ENCODE measurements around the gene GLUD2.
"Not testable (repeated sequence)": the region's sequence is repeated elsewhere in the genome, so short reads cannot be mapped to it uniquely, and the experiment has no call there.

The GLUD2 gene

GRCh38 chrX:121036137-121036536, 11.3 kb upstream of the GLUD2 start:
- no peaks in the 10 kb centered on the region for H3K4me1 ChIP-seq
- no peaks in the 10 kb centered on the region for H3K27me3 ChIP-seq
- TF ChIP-seq CTCF (IDR thresholded peaks at IDR 0.05; ENCODE audit: low read depth, low read length) = no peak
- no peak overlapping the region for H3K4me3 ChIP-seq (ENCODE audit: low read depth, low read length)
- no peaks in the 10 kb centered on the region for H3K9me3 ChIP-seq
- no peaks in the 10 kb centered on the region for H3K36me3 ChIP-seq
- DNase-seq = no peak

GRCh38 chrX:121036951-121037350, 10.5 kb upstream of the GLUD2 start:
- Histone ChIP-seq H3K36me3 (no peaks in the 10 kb centered on the region), H3K9me3 (no peaks in the 10 kb centered on the region), H3K27me3 (no peaks in the 10 kb centered on the region), H3K4me1 (no peaks in the 10 kb centered on the region), H3K4me3 (ENCODE audit: low read depth, low read length) (no peak overlapping the region)
- no peak for TF ChIP-seq CTCF (IDR thresholded peaks at IDR 0.05; ENCODE audit: low read depth, low read length)
- no peak for DNase-seq

- no peaks in the 10 kb centered on the region for H3K4me1 ChIP-seq
- DNase-seq = no peak
- H3K27me3 ChIP-seq = no peaks in the 10 kb centered on the region
- TF ChIP-seq CTCF (IDR thresholded peaks at IDR 0.05; ENCODE audit: low read depth, low read length) = no peak
- no peaks in the 10 kb centered on the region for H3K36me3 ChIP-seq
- H3K9me3 ChIP-seq = no peaks in the 10 kb centered on the region
- no peak overlapping the region for H3K4me3 ChIP-seq (ENCODE audit: low read depth, low read length)
These were observed 3.4 kb downstream of the GLUD2 start for GRCh38 chrX:121050781-121051180.

GRCh38 chrX:121052122-121052521, 4.7 kb downstream of the GLUD2 start:
- no peaks in the 10 kb centered on the region for H3K27me3 ChIP-seq
- TF ChIP-seq CTCF (IDR thresholded peaks at IDR 0.05; ENCODE audit: low read depth, low read length) = no peak
- no peak overlapping the region for H3K4me3 ChIP-seq (ENCODE audit: low read depth, low read length)
- no peaks in the 10 kb centered on the region for H3K9me3 ChIP-seq
- no peaks in the 10 kb centered on the region for H3K36me3 ChIP-seq
- DNase-seq = no peak
- no peaks in the 10 kb centered on the region for H3K4me1 ChIP-seq

GRCh38 chrX:121062289-121062688, 14.9 kb downstream of the GLUD2 start:
- Histone ChIP-seq H3K36me3 (no peaks in the 10 kb centered on the region), H3K9me3 (no peaks in the 10 kb centered on the region), H3K4me3 (ENCODE audit: low read depth, low read length) (no peak overlapping the region), H3K4me1 (no peaks in the 10 kb centered on the region), H3K27me3 (no peaks in the 10 kb centered on the region)
- TF ChIP-seq CTCF (IDR thresholded peaks at IDR 0.05; ENCODE audit: low read depth, low read length) = no peak
- no peak for DNase-seq

- H3K36me3 ChIP-seq = no peaks in the 10 kb centered on the region
- no peaks in the 10 kb centered on the region for H3K9me3 ChIP-seq
- no peak for TF ChIP-seq CTCF (IDR thresholded peaks at IDR 0.05; ENCODE audit: low read depth, low read length)
- H3K4me3 ChIP-seq (ENCODE audit: low read depth, low read length) = no peak overlapping the region
- DNase-seq = no peak
- H3K4me1 ChIP-seq = no peaks in the 10 kb centered on the region
- no peaks in the 10 kb centered on the region for H3K27me3 ChIP-seq
These were observed 17.2 kb downstream of the GLUD2 start for GRCh38 chrX:121064579-121064978.

- not testable (repeated sequence) for H3K4me1 ChIP-seq; H3K27me3 ChIP-seq; H3K4me3 ChIP-seq (ENCODE audit: low read depth, low read length); H3K36me3 ChIP-seq; H3K9me3 ChIP-seq; DNase-seq
These were observed 36.8 kb downstream of the GLUD2 start for GRCh38 chrX:121084247-121084646.

All from BE2C (cell line).